ENCODE measurements around the gene ZNF580.

The ZNF580 gene

DNA sequence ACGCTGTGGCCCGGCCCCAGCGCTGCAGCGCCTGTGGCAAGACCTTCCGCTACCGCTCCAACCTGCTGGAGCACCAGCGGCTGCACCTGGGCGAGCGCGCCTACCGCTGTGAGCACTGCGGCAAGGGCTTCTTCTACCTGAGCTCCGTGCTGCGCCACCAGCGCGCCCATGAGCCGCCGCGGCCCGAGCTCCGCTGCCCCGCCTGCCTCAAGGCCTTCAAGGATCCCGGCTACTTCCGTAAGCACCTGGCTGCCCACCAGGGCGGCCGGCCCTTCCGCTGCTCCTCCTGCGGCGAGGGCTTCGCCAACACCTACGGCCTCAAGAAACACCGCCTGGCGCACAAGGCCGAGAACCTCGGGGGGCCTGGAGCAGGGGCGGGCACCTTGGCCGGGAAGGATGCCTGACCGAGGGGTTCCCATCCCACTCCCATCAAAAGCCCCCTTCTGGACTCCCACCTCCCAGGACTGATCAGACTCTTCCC is 24.4 kb upstream of the ZNF580 start:
- H3K27ac ChIP-seq (ENCODE audit: low read depth in 2 of 2, low read length in 2 of 2), result no peak overlapping the region
- no peaks in the 10 kb centered on the region for H3K4me1 ChIP-seq (ENCODE audit: control insufficient read depth in 2 of 2, insufficient read depth in 2 of 2, low read length in 2 of 2)
- no peaks in the 10 kb centered on the region for H3K9me3 ChIP-seq (ENCODE audit: control insufficient read depth in 2 of 2, low read length in 2 of 2)
- H3K9ac ChIP-seq (ENCODE audit: low read depth in 1 of 2, low read length in 2 of 2), result no peak overlapping the region
- H3K4me3 ChIP-seq (ENCODE audit: low read length in 2 of 2), result no peak overlapping the region
- no peaks in the 10 kb centered on the region for H3K27me3 ChIP-seq (ENCODE audit: control insufficient read depth in 2 of 2, insufficient read depth in 2 of 2, low read length in 2 of 2)
- H3K36me3 ChIP-seq (ENCODE audit: control insufficient read depth in 2 of 2, insufficient read depth in 2 of 2, low read length in 2 of 2), result peaks cover 12 to 21% of the 10 kb centered on the region in 2 donors

- H3K27ac ChIP-seq (ENCODE audit: low read depth in 2 of 2, low read length in 2 of 2), result no peak overlapping the region
- no peaks in the 10 kb centered on the region for H3K27me3 ChIP-seq (ENCODE audit: control insufficient read depth in 2 of 2, insufficient read depth in 2 of 2, low read length in 2 of 2)
Measured at GRCh38 chr19:55617426-55617825, 23.4 kb upstream of the ZNF580 start.

GRCh38 chr19:55618426-55618825 is 22.4 kb upstream of the ZNF580 start:
- Histone ChIP-seq H3K9me3 (ENCODE audit: control insufficient read depth in 2 of 2, low read length in 2 of 2) (no peaks in the 10 kb centered on the region), H3K27ac (ENCODE audit: low read depth in 2 of 2, low read length in 2 of 2) (no peak overlapping the region), H3K36me3 (ENCODE audit: control insufficient read depth in 2 of 2, insufficient read depth in 2 of 2, low read length in 2 of 2) (peaks cover 12 to 24% of the 10 kb centered on the region in 2 donors)

More at GRCh38 chr19:55617426-55617825, 23.4 kb upstream of the ZNF580 start:
- Histone ChIP-seq H3K36me3 (ENCODE audit: control insufficient read depth in 2 of 2, insufficient read depth in 2 of 2, low read length in 2 of 2) (peaks cover 12 to 24% of the 10 kb centered on the region in 2 donors), H3K9ac (ENCODE audit: low read depth in 1 of 2, low read length in 2 of 2) (no peak overlapping the region), H3K4me1 (ENCODE audit: control insufficient read depth in 2 of 2, insufficient read depth in 2 of 2, low read length in 2 of 2) (no peaks in the 10 kb centered on the region), H3K9me3 (ENCODE audit: control insufficient read depth in 2 of 2, low read length in 2 of 2) (no peaks in the 10 kb centered on the region), H3K4me3 (ENCODE audit: low read length in 2 of 2) (no peak overlapping the region)

GRCh38 chr19:55619286-55619685 is 21.5 kb upstream of the ZNF580 start:
- Histone ChIP-seq H3K27ac (ENCODE audit: low read depth in 2 of 2, low read length in 2 of 2) (no peak overlapping the region), H3K36me3 (ENCODE audit: control insufficient read depth in 2 of 2, insufficient read depth in 2 of 2, low read length in 2 of 2) (peaks cover 12 to 24% of the 10 kb centered on the region in 2 donors), H3K4me1 (ENCODE audit: control insufficient read depth in 2 of 2, insufficient read depth in 2 of 2, low read length in 2 of 2) (no peaks in the 10 kb centered on the region)

More at GRCh38 chr19:55618426-55618825, 22.4 kb upstream of the ZNF580 start:
- H3K4me3 ChIP-seq (ENCODE audit: low read length in 2 of 2), result no peak overlapping the region
- no peak overlapping the region for H3K9ac ChIP-seq (ENCODE audit: low read depth in 1 of 2, low read length in 2 of 2)
- H3K4me1 ChIP-seq (ENCODE audit: control insufficient read depth in 2 of 2, insufficient read depth in 2 of 2, low read length in 2 of 2), result no peaks in the 10 kb centered on the region
- H3K27me3 ChIP-seq (ENCODE audit: control insufficient read depth in 2 of 2, insufficient read depth in 2 of 2, low read length in 2 of 2), result no peaks in the 10 kb centered on the region

GRCh38 chr19:55620410-55621204 is 20.2 kb upstream of the ZNF580 start:
- Histone ChIP-seq H3K9ac (ENCODE audit: low read depth in 1 of 2, low read length in 2 of 2) (no peak overlapping the region), H3K27me3 (ENCODE audit: control insufficient read depth in 2 of 2, insufficient read depth in 2 of 2, low read length in 2 of 2) (no peaks in the 10 kb centered on the region), H3K4me3 (ENCODE audit: low read length in 2 of 2) (no peak overlapping the region), H3K4me1 (ENCODE audit: control insufficient read depth in 2 of 2, insufficient read depth in 2 of 2, low read length in 2 of 2) (peaks cover 0 to 4% of the 10 kb centered on the region in 2 donors), H3K36me3 (ENCODE audit: control insufficient read depth in 2 of 2, insufficient read depth in 2 of 2, low read length in 2 of 2) (peaks cover 9 to 21% of the 10 kb centered on the region in 2 donors), H3K27ac (ENCODE audit: low read depth in 2 of 2, low read length in 2 of 2) (no peak overlapping the region), H3K9me3 (ENCODE audit: control insufficient read depth in 2 of 2, low read length in 2 of 2) (no peaks in the 10 kb centered on the region)

More at GRCh38 chr19:55619286-55619685, 21.5 kb upstream of the ZNF580 start:
- Histone ChIP-seq H3K4me3 (ENCODE audit: low read length in 2 of 2) (no peak overlapping the region), H3K9ac (ENCODE audit: low read depth in 1 of 2, low read length in 2 of 2) (no peak overlapping the region), H3K27me3 (ENCODE audit: control insufficient read depth in 2 of 2, insufficient read depth in 2 of 2, low read length in 2 of 2) (no peaks in the 10 kb centered on the region), H3K9me3 (ENCODE audit: control insufficient read depth in 2 of 2, low read length in 2 of 2) (no peaks in the 10 kb centered on the region)

- H3K4me3 ChIP-seq (ENCODE audit: low read length in 2 of 2), result no peak overlapping the region
- H3K9me3 ChIP-seq (ENCODE audit: control insufficient read depth in 2 of 2, low read length in 2 of 2), result no peaks in the 10 kb centered on the region
- no peak overlapping the region for H3K9ac ChIP-seq (ENCODE audit: low read depth in 1 of 2, low read length in 2 of 2)
- peaks cover 0 to 4% of the 10 kb centered on the region in 2 donors for H3K4me1 ChIP-seq (ENCODE audit: control insufficient read depth in 2 of 2, insufficient read depth in 2 of 2, low read length in 2 of 2)
- H3K27me3 ChIP-seq (ENCODE audit: control insufficient read depth in 2 of 2, insufficient read depth in 2 of 2, low read length in 2 of 2), result no peaks in the 10 kb centered on the region
- H3K27ac ChIP-seq (ENCODE audit: low read depth in 2 of 2, low read length in 2 of 2), result no peak overlapping the region
- peaks cover 9 to 16% of the 10 kb centered on the region in 2 donors for H3K36me3 ChIP-seq (ENCODE audit: control insufficient read depth in 2 of 2, insufficient read depth in 2 of 2, low read length in 2 of 2)
Measured at GRCh38 chr19:55621205-55621672, 19.6 kb upstream of the ZNF580 start.

DNA sequence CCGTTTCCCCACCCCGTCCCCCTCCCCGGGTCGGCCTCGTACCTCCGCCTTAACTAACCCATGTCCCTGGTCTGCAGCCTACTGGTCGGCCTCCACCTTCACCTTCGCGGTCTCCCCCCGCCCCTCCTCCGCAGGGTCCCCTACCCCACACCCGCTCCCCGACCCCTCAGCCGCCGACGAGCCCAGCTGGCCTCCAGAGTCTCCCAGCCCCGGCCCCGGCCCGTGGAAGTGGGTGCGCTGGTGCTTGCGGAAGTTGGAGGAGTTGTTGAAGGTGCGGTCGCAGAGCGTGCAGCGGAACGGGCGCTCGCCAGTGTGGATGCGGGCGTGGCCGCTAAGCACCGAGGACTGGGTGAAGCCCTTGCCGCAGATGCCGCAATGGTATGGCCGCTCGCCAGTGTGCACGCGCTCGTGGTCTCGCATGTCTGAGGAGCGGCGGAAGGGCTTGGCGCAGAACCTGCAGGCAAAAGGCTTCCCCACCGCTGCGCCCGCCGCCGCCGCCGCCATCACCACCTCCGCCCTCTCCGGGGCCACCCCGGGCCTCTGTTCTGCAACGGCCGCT is 19.1 kb upstream of the ZNF580 start:
- Histone ChIP-seq H3K27me3 (ENCODE audit: control insufficient read depth in 2 of 2, insufficient read depth in 2 of 2, low read length in 2 of 2) (no peaks in the 10 kb centered on the region), H3K9me3 (ENCODE audit: control insufficient read depth in 2 of 2, low read length in 2 of 2) (no peaks in the 10 kb centered on the region), H3K36me3 (ENCODE audit: control insufficient read depth in 2 of 2, insufficient read depth in 2 of 2, low read length in 2 of 2) (peaks cover 5 to 16% of the 10 kb centered on the region in 2 donors), H3K4me1 (ENCODE audit: control insufficient read depth in 2 of 2, insufficient read depth in 2 of 2, low read length in 2 of 2) (peaks cover 0 to 4% of the 10 kb centered on the region in 2 donors), H3K27ac (ENCODE audit: low read depth in 2 of 2, low read length in 2 of 2) (no peak overlapping the region), H3K9ac (ENCODE audit: low read depth in 1 of 2, low read length in 2 of 2) (no peak overlapping the region), H3K4me3 (ENCODE audit: low read length in 2 of 2) (no peak overlapping the region)

GRCh38 chr19:55622242-55622969 is 18.4 kb upstream of the ZNF580 start:
- H3K4me1 ChIP-seq (ENCODE audit: control insufficient read depth in 2 of 2, insufficient read depth in 2 of 2, low read length in 2 of 2), result peaks cover 0 to 4% of the 10 kb centered on the region in 2 donors
- no peaks in the 10 kb centered on the region for H3K9me3 ChIP-seq (ENCODE audit: control insufficient read depth in 2 of 2, low read length in 2 of 2)
- no peak overlapping the region for H3K27ac ChIP-seq (ENCODE audit: low read depth in 2 of 2, low read length in 2 of 2)
- no peak overlapping the region for H3K9ac ChIP-seq (ENCODE audit: low read depth in 1 of 2, low read length in 2 of 2)
- H3K27me3 ChIP-seq (ENCODE audit: control insufficient read depth in 2 of 2, insufficient read depth in 2 of 2, low read length in 2 of 2), result no peaks in the 10 kb centered on the region
- H3K4me3 ChIP-seq (ENCODE audit: low read length in 2 of 2), result no peak overlapping the region
- H3K36me3 ChIP-seq (ENCODE audit: control insufficient read depth in 2 of 2, insufficient read depth in 2 of 2, low read length in 2 of 2), result peaks cover 2 to 14% of the 10 kb centered on the region in 2 donors

DNA sequence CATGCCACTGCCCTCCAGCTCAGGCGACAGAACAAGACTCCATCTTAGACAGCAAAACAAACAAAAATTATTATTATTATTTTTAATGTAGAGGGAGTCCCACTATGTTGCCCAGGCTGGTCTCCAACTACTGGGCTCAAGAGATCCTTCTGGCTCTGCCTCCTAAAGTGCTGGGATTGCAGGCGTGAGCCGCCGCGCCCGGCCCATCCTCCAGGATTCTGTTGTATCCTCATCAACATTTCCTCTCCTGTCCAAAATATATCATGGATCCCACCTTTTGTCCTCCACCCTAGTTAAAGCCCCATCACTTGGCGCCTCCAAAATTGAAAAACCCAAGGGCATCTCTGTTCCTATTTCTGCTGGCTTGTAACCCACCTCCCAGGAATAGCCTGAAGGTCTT is 17.7 kb upstream of the ZNF580 start:
- no peak overlapping the region for H3K9ac ChIP-seq (ENCODE audit: low read depth in 1 of 2, low read length in 2 of 2)
- H3K36me3 ChIP-seq (ENCODE audit: control insufficient read depth in 2 of 2, insufficient read depth in 2 of 2, low read length in 2 of 2), result peaks cover 0 to 12% of the 10 kb centered on the region in 2 donors

More for the DNA sequence above, 17.7 kb upstream of the ZNF580 start:
- no peak overlapping the region for H3K4me3 ChIP-seq (ENCODE audit: low read length in 2 of 2)
- no peaks in the 10 kb centered on the region for H3K9me3 ChIP-seq (ENCODE audit: control insufficient read depth in 2 of 2, low read length in 2 of 2)
- no peak overlapping the region for H3K27ac ChIP-seq (ENCODE audit: low read depth in 2 of 2, low read length in 2 of 2)
- no peaks in the 10 kb centered on the region for H3K27me3 ChIP-seq (ENCODE audit: control insufficient read depth in 2 of 2, insufficient read depth in 2 of 2, low read length in 2 of 2)
- H3K4me1 ChIP-seq (ENCODE audit: control insufficient read depth in 2 of 2, insufficient read depth in 2 of 2, low read length in 2 of 2), result peaks cover 0 to 4% of the 10 kb centered on the region in 2 donors
